Neural progenitor cell (in vitro differentiated cells): ENCODE data around the gene LMF1. TPM values are rescaled to one million over a fixed set of nuclear protein-coding genes. Genes with fewer than 3 reads are reported as not detected.

Experiments
- DNase-seq: peaks from one replicate; pipeline ENCODE4 v3.0.0-alpha.2; 2016; ENCODE audit warnings: low spot score
- H2AFZ ChIP-seq: fragments of 200-600 bp; sonication (generic); replicated peaks from 2 replicates; pipeline ENCODE4 v1.6.1; 2016; ENCODE audit warnings: antibody characterized with exemption
- H3F3A ChIP-seq: fragments of 200-600 bp; sonication (generic); 2 replicates; pipeline ENCODE4 v1.6.1; 2016; ENCODE audit warnings: antibody characterized with exemption, low read depth
- H3K27ac ChIP-seq: fragments of 200-600 bp; sonication (generic); 2 replicates; pipeline ENCODE4 v1.5.1; 2016; ENCODE audit warnings: mild to moderate bottlenecking
- H3K27me3 ChIP-seq: fragments of 200-600 bp; sonication (generic); 2 replicates; pipeline ENCODE4 v1.6.1; 2016; ENCODE audit warnings: mild to moderate bottlenecking, moderate library complexity
- H3K36me3 ChIP-seq: fragments of 200-600 bp; sonication (generic); 2 replicates; pipeline ENCODE4 v1.5.1; 2016
- H3K4me1 ChIP-seq: fragments of 200-600 bp; sonication (generic); 2 replicates; pipeline ENCODE4 v1.6.1; 2016; ENCODE audit warnings: mixed run types
- H3K4me2 ChIP-seq: fragments of 200-600 bp; sonication (generic); 2 replicates; pipeline ENCODE4 v1.6.1; 2016
- H3K4me3 ChIP-seq: fragments of 200-600 bp; sonication (generic); 2 replicates; pipeline ENCODE4 v1.5.1; 2016
- H3K79me2 ChIP-seq: fragments of 200-600 bp; sonication (generic); 2 replicates; pipeline ENCODE4 v1.6.1; 2016; ENCODE audit warnings: low read depth
- H3K9ac ChIP-seq: fragments of 200-600 bp; sonication (generic); 2 replicates; pipeline ENCODE4 v1.6.1; 2016
- H3K9me3 ChIP-seq: fragments of 200-600 bp; sonication (generic); 2 replicates; pipeline ENCODE4 v1.5.1; 2016; ENCODE audit warnings: low read depth
- H4K20me1 ChIP-seq: fragments of 200-600 bp; sonication (generic); 2 replicates; pipeline ENCODE4 v1.6.1; 2016; ENCODE audit warnings: low read depth
- H3K27ac Mint-ChIP-seq: 3 replicates; pipeline ENCODE4 v1.8.0; 2021; ENCODE audit warnings: mixed read lengths
- H3K27me3 Mint-ChIP-seq: 2 replicates; pipeline ENCODE4 v1.8.0; 2022; ENCODE audit warnings: low read depth, mild to moderate bottlenecking, inconsistent platforms, moderate library complexity, mixed read lengths; ENCODE audit not compliant: insufficient read depth
- H3K36me3 Mint-ChIP-seq: 3 replicates; pipeline ENCODE4 v1.8.0; 2021; ENCODE audit warnings: mixed read lengths
- H3K4me1 Mint-ChIP-seq: 3 replicates; pipeline ENCODE4 v1.8.0; 2021; ENCODE audit warnings: mixed read lengths
- H3K4me3 Mint-ChIP-seq: 3 replicates; pipeline ENCODE4 v1.8.0; 2021; ENCODE audit warnings: mild to moderate bottlenecking, moderate library complexity, mixed read lengths
- H3K9me3 Mint-ChIP-seq: 3 replicates; pipeline ENCODE4 v1.8.0; 2020; ENCODE audit warnings: mixed read lengths
- EZH2 ChIP-seq: fragments of 200-600 bp; sonication (generic); IDR thresholded peaks from 2 replicates; pipeline ENCODE4 v1.6.1; 2017; ENCODE audit warnings: antibody characterized with exemption, mild to moderate bottlenecking, moderate library complexity
- EZH2phosphoT487 ChIP-seq: fragments of 200-600 bp; sonication (generic); IDR thresholded peaks from 2 replicates; pipeline ENCODE4 v1.6.1; 2017; ENCODE audit warnings: antibody characterized with exemption
- total RNA-seq: library from RNA; depleted of rRNA; stranded (reverse); fragments of >200 nt; gene quantifications from 2 replicates; pipeline ENCODE4 v1.2.3, GENCODE V29; 2015; ENCODE audit warnings: low replicate concordance
- TF ChIP-seq, protein P1 (sequence below): fragments of 200-600 bp; sonication (generic); IDR thresholded peaks from 2 replicates; pipeline ENCODE4 v1.5.1; 2017; ENCODE audit warnings: antibody characterized with exemption, mild to moderate bottlenecking

The LMF1 gene
- total RNA-seq, 1 donor from 2014 or later = 3.4 TPM

GRCh38 chr16:942436-943060 lies 28.2 kb downstream of the LMF1 start:
- H3K9me3 ChIP-seq = no peaks in the 10 kb centered on the region
- H3F3A ChIP-seq = no peaks in the 10 kb centered on the region
- H3K36me3 ChIP-seq = no peaks in the 10 kb centered on the region
- no peak overlapping the region for H2AFZ ChIP-seq
- TF ChIP-seq EZH2phosphoT487 (no peak), EZH2 (no peak)
- TF ChIP-seq, protein P1, sequence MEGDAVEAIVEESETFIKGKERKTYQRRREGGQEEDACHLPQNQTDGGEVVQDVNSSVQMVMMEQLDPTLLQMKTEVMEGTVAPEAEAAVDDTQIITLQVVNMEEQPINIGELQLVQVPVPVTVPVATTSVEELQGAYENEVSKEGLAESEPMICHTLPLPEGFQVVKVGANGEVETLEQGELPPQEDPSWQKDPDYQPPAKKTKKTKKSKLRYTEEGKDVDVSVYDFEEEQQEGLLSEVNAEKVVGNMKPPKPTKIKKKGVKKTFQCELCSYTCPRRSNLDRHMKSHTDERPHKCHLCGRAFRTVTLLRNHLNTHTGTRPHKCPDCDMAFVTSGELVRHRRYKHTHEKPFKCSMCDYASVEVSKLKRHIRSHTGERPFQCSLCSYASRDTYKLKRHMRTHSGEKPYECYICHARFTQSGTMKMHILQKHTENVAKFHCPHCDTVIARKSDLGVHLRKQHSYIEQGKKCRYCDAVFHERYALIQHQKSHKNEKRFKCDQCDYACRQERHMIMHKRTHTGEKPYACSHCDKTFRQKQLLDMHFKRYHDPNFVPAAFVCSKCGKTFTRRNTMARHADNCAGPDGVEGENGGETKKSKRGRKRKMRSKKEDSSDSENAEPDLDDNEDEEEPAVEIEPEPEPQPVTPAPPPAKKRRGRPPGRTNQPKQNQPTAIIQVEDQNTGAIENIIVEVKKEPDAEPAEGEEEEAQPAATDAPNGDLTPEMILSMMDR = no peak
- H3K27ac Mint-ChIP-seq = no peak overlapping the region
- H3K4me2 ChIP-seq = no peak overlapping the region
- H3K4me1 Mint-ChIP-seq = no peaks in the 10 kb centered on the region
- H3K9ac ChIP-seq = no peak overlapping the region
- no peak overlapping the region for H3K27ac ChIP-seq
- H3K36me3 Mint-ChIP-seq = peaks cover 58% of the 10 kb centered on the region
- no peak overlapping the region for H3K4me3 Mint-ChIP-seq
- no peaks in the 10 kb centered on the region for H3K4me1 ChIP-seq
- H3K4me3 ChIP-seq = no peak overlapping the region
- peaks cover 42% of the 10 kb centered on the region for H3K9me3 Mint-ChIP-seq
- H3K79me2 ChIP-seq = no peaks in the 10 kb centered on the region
- H3K27me3 ChIP-seq = no peaks in the 10 kb centered on the region
- no peak for DNase-seq
- H3K27me3 Mint-ChIP-seq = peaks cover 2% of the 10 kb centered on the region
- no peaks in the 10 kb centered on the region for H4K20me1 ChIP-seq

DNA sequence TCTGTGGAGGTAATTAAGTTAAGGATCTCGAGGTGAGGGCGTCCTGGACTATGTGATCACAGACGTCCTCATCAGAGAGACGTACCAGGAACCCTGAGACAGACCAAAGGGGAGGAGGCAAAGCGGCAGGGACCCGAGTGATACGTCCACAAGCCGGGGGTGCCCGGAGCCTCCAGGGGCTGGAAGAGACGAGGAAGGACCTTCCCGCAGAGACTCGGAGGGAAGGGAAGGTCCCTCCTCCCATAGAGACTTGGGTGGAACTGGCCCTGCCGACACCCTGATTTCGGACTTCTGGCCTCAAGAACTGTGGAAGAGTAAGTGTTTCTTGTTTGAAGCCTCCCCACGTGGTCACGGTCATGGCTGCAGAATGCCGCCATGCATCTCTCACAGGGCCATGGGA lies 30.8 kb downstream of the LMF1 start:
- Histone ChIP-seq H3K9ac (no peak overlapping the region), H3K4me3 (no peak overlapping the region), H3K27me3 (no peaks in the 10 kb centered on the region), H3K4me1 (no peaks in the 10 kb centered on the region), H3K27ac (no peak overlapping the region), H4K20me1 (no peaks in the 10 kb centered on the region), H3F3A (no peaks in the 10 kb centered on the region), H3K9me3 (no peaks in the 10 kb centered on the region), H3K79me2 (no peaks in the 10 kb centered on the region), H3K36me3 (no peaks in the 10 kb centered on the region), H2AFZ (no peak overlapping the region), H3K4me2 (no peak overlapping the region)
- Mint-ChIP-seq H3K4me3 (no peak overlapping the region), H3K9me3 (peaks cover 42% of the 10 kb centered on the region), H3K27ac (no peak overlapping the region), H3K4me1 (no peaks in the 10 kb centered on the region), H3K36me3 (peaks cover 48% of the 10 kb centered on the region), H3K27me3 (peaks cover 2% of the 10 kb centered on the region)
- no peak for TF ChIP-seq EZH2
- TF ChIP-seq, protein P1 = no peak
- no peak for TF ChIP-seq EZH2phosphoT487
- DNase-seq = no peak

DNA sequence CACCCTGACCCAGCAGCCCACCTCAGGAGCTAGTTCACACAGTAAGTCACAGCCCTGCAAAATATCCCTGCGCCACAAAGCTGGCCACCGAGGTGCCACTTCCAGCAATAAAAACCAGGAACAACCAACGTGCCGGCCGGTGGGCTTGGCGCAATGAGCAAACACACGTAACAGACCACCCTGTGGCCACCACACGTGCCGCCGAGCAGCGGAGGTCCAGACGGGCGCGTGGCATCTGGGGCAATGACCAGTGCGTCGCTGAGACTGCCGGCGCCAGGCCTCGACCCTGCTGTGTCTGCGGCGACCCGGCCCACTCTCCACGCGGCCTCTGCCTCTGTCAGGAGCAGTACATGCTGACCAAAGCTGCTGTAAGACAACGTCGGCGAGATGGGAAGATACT lies 31.5 kb downstream of the LMF1 start:
- Histone ChIP-seq H3K9me3 (no peaks in the 10 kb centered on the region), H3K9ac (no peak overlapping the region), H3F3A (no peaks in the 10 kb centered on the region), H3K4me1 (no peaks in the 10 kb centered on the region), H3K4me3 (no peak overlapping the region), H3K27ac (no peak overlapping the region), H3K4me2 (no peak overlapping the region), H3K27me3 (no peaks in the 10 kb centered on the region), H4K20me1 (no peaks in the 10 kb centered on the region), H2AFZ (no peak overlapping the region), H3K36me3 (no peaks in the 10 kb centered on the region), H3K79me2 (no peaks in the 10 kb centered on the region)
- Mint-ChIP-seq H3K27me3 (peaks cover 2% of the 10 kb centered on the region), H3K27ac (no peak overlapping the region), H3K9me3 (peaks cover 37% of the 10 kb centered on the region), H3K36me3 (peaks cover 44% of the 10 kb centered on the region), H3K4me3 (no peak overlapping the region), H3K4me1 (no peaks in the 10 kb centered on the region)
- TF ChIP-seq EZH2 = no peak
- TF ChIP-seq, protein P1 = no peak
- no peak for TF ChIP-seq EZH2phosphoT487
- DNase-seq = no peak
